ENCODE data around the gene FRMPD1.

FRMPD1 gene

GRCh38 chr9:37635808-37636207, 14.9 kb upstream of the FRMPD1 start:
- Histone ChIP-seq H3K9me3 (ENCODE audit: control insufficient read depth, low read length) (no peaks in the 10 kb centered on the region), H3K27ac (ENCODE audit: low read depth, low read length, severe bottlenecking) (no peak overlapping the region), H3K4me3 (ENCODE audit: extremely low read depth, insufficient read depth, low read length, poor library complexity, severe bottlenecking) (no peak overlapping the region), H3K4me1 (ENCODE audit: control insufficient read depth, insufficient read depth, low read length, poor library complexity, severe bottlenecking) (no peaks in the 10 kb centered on the region), H3K36me3 (ENCODE audit: control insufficient read depth, insufficient read depth, low read length) (no peaks in the 10 kb centered on the region)
- WGBS, 2 experiments (ENCODE audit: insufficient coverage in 2 of 2) = 93 to 94% methylated on average over 15 to 16 of the region's 16 CpGs

DNA sequence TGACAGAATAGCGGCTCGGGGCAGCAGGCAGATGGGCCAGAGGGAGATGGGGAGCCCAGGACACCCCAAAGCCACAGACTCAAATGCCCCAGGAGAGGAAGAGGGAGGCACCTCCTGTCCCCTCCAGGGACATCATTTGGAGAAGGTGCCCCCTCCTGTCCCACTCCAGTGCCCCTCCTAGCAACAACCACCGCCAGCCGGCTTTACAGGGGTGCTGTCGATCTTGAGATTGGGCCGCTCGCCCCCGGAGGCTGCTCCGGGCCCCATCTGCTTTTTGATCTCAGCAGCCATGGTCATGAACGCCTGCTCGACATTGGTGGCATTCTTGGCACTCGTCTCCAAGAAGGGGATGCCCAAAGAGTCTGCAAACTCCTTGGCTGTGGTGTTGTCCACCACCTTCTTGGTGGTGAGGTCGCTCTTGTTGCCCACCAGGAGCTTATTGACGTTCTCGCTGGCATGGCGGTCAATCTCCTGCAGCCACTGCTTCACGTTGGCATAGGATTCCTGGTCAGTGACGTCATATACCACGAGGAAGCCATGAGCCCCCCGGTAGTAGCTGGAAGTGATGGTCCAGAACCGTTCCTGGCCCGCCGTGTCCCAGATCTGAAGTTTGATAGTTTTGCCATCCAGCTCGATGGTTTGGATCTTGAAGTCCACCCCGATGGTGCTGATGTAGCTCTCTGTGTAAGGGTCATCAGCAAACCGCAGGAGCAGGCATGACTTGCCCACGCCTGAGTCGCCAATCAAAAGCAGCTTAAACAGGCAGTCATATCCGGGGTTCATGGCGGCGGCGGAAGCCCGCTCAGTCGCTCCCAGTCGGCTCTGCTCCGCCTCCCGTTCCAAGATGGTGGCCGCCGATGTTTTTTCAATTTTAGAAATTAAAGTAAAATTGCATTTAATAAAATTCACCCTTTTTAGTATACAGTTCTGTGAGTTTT, 14.0 kb upstream of the FRMPD1 start:
- WGBS, 2 experiments (ENCODE audit: insufficient coverage in 2 of 2) = 93 to 95% methylated on average over 29 to 34 of the region's 39 CpGs
- Histone ChIP-seq H3K27ac (ENCODE audit: low read depth, low read length, severe bottlenecking) (no peak overlapping the region), H3K36me3 (ENCODE audit: control insufficient read depth, insufficient read depth, low read length) (no peaks in the 10 kb centered on the region), H3K4me1 (ENCODE audit: control insufficient read depth, insufficient read depth, low read length, poor library complexity, severe bottlenecking) (no peaks in the 10 kb centered on the region), H3K9me3 (ENCODE audit: control insufficient read depth, low read length) (no peaks in the 10 kb centered on the region), H3K4me3 (ENCODE audit: extremely low read depth, insufficient read depth, low read length, poor library complexity, severe bottlenecking) (no peak overlapping the region)

- H3K27ac ChIP-seq (ENCODE audit: low read depth, low read length, severe bottlenecking) = no peak overlapping the region
- 94 to 100% methylated on average over 2 to 3 of the region's 4 CpGs for WGBS, 2 experiments (ENCODE audit: insufficient coverage in 2 of 2)
- H3K4me1 ChIP-seq (ENCODE audit: control insufficient read depth, insufficient read depth, low read length, poor library complexity, severe bottlenecking) = no peaks in the 10 kb centered on the region
- H3K36me3 ChIP-seq (ENCODE audit: control insufficient read depth, insufficient read depth, low read length) = no peaks in the 10 kb centered on the region
- no peaks in the 10 kb centered on the region for H3K9me3 ChIP-seq (ENCODE audit: control insufficient read depth, low read length)
- H3K4me3 ChIP-seq (ENCODE audit: extremely low read depth, insufficient read depth, low read length, poor library complexity, severe bottlenecking) = no peak overlapping the region
These were observed 11.5 kb upstream of the FRMPD1 start for GRCh38 chr9:37639109-37639762.

DNA sequence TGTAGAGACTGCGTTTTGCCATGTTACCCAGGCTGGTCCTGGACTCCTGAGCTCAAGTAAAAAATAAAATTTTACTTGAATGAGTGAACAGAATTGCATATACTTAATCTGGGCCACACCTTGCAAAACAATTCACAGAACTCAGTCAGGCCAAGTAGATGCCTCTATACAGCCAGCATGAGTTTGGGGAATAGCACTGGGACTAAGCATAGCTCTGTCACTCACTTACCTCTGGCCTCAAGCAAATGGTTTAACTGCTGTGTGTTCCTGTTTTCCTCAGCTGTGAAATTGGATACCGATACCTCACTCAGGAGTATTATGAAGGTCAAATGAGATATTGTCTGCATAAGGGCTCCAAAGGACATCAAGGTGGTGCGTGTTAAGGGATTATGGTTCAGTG, 10.9 kb upstream of the FRMPD1 start:
- H3K27ac ChIP-seq (ENCODE audit: low read depth, low read length, severe bottlenecking) = no peak overlapping the region
- H3K36me3 ChIP-seq (ENCODE audit: control insufficient read depth, insufficient read depth, low read length) = no peaks in the 10 kb centered on the region
- 84 to 93% methylated on average over 2 to 3 of the region's 3 CpGs for WGBS, 2 experiments (ENCODE audit: insufficient coverage in 2 of 2)
- H3K4me3 ChIP-seq (ENCODE audit: extremely low read depth, insufficient read depth, low read length, poor library complexity, severe bottlenecking) = no peak overlapping the region
- no peaks in the 10 kb centered on the region for H3K9me3 ChIP-seq (ENCODE audit: control insufficient read depth, low read length)
- H3K4me1 ChIP-seq (ENCODE audit: control insufficient read depth, insufficient read depth, low read length, poor library complexity, severe bottlenecking) = no peaks in the 10 kb centered on the region

- Histone ChIP-seq H3K27ac (ENCODE audit: low read depth, low read length, severe bottlenecking) (no peak overlapping the region), H3K9me3 (ENCODE audit: control insufficient read depth, low read length) (no peaks in the 10 kb centered on the region), H3K4me1 (ENCODE audit: control insufficient read depth, insufficient read depth, low read length, poor library complexity, severe bottlenecking) (no peaks in the 10 kb centered on the region), H3K4me3 (ENCODE audit: extremely low read depth, insufficient read depth, low read length, poor library complexity, severe bottlenecking) (no peak overlapping the region), H3K36me3 (ENCODE audit: control insufficient read depth, insufficient read depth, low read length) (no peaks in the 10 kb centered on the region)
- no CpG with 5 or more reads among the region's 3 CpGs for WGBS, 2 experiments (ENCODE audit: insufficient coverage in 2 of 2)
These were observed 10.5 kb upstream of the FRMPD1 start for GRCh38 chr9:37640246-37640645.

GRCh38 chr9:37641331-37641730, 9.4 kb upstream of the FRMPD1 start:
- Histone ChIP-seq H3K9me3 (ENCODE audit: control insufficient read depth, low read length) (no peaks in the 10 kb centered on the region), H3K36me3 (ENCODE audit: control insufficient read depth, insufficient read depth, low read length) (no peaks in the 10 kb centered on the region), H3K4me1 (ENCODE audit: control insufficient read depth, insufficient read depth, low read length, poor library complexity, severe bottlenecking) (no peaks in the 10 kb centered on the region), H3K27ac (ENCODE audit: low read depth, low read length, severe bottlenecking) (no peak overlapping the region), H3K4me3 (ENCODE audit: extremely low read depth, insufficient read depth, low read length, poor library complexity, severe bottlenecking) (no peak overlapping the region)
- 63 to 86% methylated on average over 1 of the region's 3 CpGs for WGBS, 2 experiments (ENCODE audit: insufficient coverage in 2 of 2)

DNA sequence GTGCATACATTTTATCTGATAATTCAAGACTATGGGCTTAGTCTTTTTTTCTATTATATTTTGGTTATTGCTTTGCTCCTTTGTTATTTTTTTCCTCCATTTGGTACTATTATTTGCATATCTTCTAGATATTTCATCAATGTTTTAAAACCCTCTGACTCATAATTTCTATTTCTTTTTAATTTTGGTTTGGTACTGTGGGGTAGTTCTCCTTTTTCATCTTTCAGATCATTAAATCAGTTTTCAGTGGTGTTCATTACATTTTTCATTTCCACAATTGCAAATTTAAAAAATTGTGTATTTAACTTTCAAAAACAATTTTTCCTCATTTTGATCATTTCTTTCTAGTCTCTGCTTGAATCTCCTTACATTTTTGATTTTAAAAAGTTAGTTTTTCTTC, 7.5 kb upstream of the FRMPD1 start:
- Histone ChIP-seq H3K9me3 (ENCODE audit: control insufficient read depth, low read length) (no peaks in the 10 kb centered on the region), H3K4me3 (ENCODE audit: extremely low read depth, insufficient read depth, low read length, poor library complexity, severe bottlenecking) (no peak overlapping the region), H3K27ac (ENCODE audit: low read depth, low read length, severe bottlenecking) (no peak overlapping the region), H3K4me1 (ENCODE audit: control insufficient read depth, insufficient read depth, low read length, poor library complexity, severe bottlenecking) (no peaks in the 10 kb centered on the region), H3K36me3 (ENCODE audit: control insufficient read depth, insufficient read depth, low read length) (no peaks in the 10 kb centered on the region)

GRCh38 chr9:37645903-37646506, 4.7 kb upstream of the FRMPD1 start:
- H3K36me3 ChIP-seq (ENCODE audit: control insufficient read depth, insufficient read depth, low read length) = no peaks in the 10 kb centered on the region
- H3K9me3 ChIP-seq (ENCODE audit: control insufficient read depth, low read length) = no peaks in the 10 kb centered on the region
- 46 to 71% methylated on average over 3 to 4 of the region's 5 CpGs for WGBS, 2 experiments (ENCODE audit: insufficient coverage in 2 of 2)
- no peak overlapping the region for H3K27ac ChIP-seq (ENCODE audit: low read depth, low read length, severe bottlenecking)
- no peak overlapping the region for H3K4me3 ChIP-seq (ENCODE audit: extremely low read depth, insufficient read depth, low read length, poor library complexity, severe bottlenecking)
- H3K4me1 ChIP-seq (ENCODE audit: control insufficient read depth, insufficient read depth, low read length, poor library complexity, severe bottlenecking) = no peaks in the 10 kb centered on the region

DNA sequence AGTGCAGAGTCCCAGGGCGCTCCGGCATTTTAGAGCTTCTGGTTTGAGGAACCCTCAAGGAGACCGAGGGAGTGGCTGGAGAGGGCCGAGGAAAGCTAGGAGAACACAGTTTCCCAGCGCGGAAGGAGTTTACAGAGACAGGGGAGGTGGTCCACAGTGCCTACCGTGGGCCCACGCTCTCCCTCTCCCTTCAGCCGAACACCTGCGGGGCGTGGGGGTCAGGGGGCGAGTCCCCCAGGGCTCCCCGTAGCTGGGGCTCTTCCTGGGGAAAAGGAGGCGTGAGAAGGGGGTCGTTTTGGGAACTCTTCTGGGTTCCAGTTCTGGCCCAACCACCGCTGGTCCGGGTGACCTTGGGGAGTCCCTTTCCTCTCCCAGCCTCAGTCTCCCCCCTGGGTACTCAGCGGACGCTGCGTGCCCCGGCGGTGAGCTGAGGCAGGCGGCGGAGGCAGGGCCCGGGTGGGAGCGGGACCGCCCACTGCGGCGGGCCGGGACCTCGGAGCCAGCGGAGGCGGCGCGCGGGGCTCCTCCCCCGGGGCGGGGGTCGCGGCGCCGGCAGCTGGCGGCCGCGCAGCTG, 368 bp upstream of the FRMPD1 start:
- no peaks in the 10 kb centered on the region for H3K36me3 ChIP-seq (ENCODE audit: control insufficient read depth, insufficient read depth, low read length)
- H3K27ac ChIP-seq (ENCODE audit: low read depth, low read length, severe bottlenecking) = no peak overlapping the region
- H3K4me3 ChIP-seq (ENCODE audit: extremely low read depth, insufficient read depth, low read length, poor library complexity, severe bottlenecking) = no peak overlapping the region
- WGBS, 2 experiments (ENCODE audit: insufficient coverage in 2 of 2) = 17 to 18% methylated on average over 23 to 33 of the region's 45 CpGs
- H3K9me3 ChIP-seq (ENCODE audit: control insufficient read depth, low read length) = no peaks in the 10 kb centered on the region
- peaks cover 4% of the 10 kb centered on the region for H3K4me1 ChIP-seq (ENCODE audit: control insufficient read depth, insufficient read depth, low read length, poor library complexity, severe bottlenecking)

GRCh38 chr9:37652261-37652660, 1.5 kb downstream of the FRMPD1 start:
- Histone ChIP-seq H3K4me1 (ENCODE audit: control insufficient read depth, insufficient read depth, low read length, poor library complexity, severe bottlenecking) (peaks cover 4% of the 10 kb centered on the region), H3K36me3 (ENCODE audit: control insufficient read depth, insufficient read depth, low read length) (no peaks in the 10 kb centered on the region), H3K9me3 (ENCODE audit: control insufficient read depth, low read length) (no peaks in the 10 kb centered on the region), H3K27ac (ENCODE audit: low read depth, low read length, severe bottlenecking) (no peak overlapping the region), H3K4me3 (ENCODE audit: extremely low read depth, insufficient read depth, low read length, poor library complexity, severe bottlenecking) (no peak overlapping the region)
- 95 to 97% methylated on average over 4 to 6 of the region's 7 CpGs for WGBS, 2 experiments (ENCODE audit: insufficient coverage in 2 of 2)
